Cardiac fibroblast (primary cell): ENCODE data around the gene SLIT3.

ENCODE experiments used
- DNase-seq, 2 donors: peaks; one replicate each; pipeline versions ENCODE4 v3.0.0 to v3.0.0-alpha.2; 2010; ENCODE audit warnings: low read depth in 2 of 2
- H3K4me3 ChIP-seq, 2 donors: replicated peaks in 1 of 2; 1 replicate in 1 of 2; 2 replicates in 1 of 2; pipeline ENCODE4 v1.5.1; 2011; ENCODE audit warnings: low read depth in 2 of 2, low read length in 2 of 2, mild to moderate bottlenecking in 2 of 2, moderate library complexity in 1 of 2
- TF ChIP-seq, protein P1 (sequence below): IDR thresholded peaks from one replicate; pipeline ENCODE4 v1.5.1; 2011; ENCODE audit warnings: low read depth, mild to moderate bottlenecking, low read length, inconsistent platforms

The SLIT3 gene

GRCh38 chr5:168818558-168818957, 482.4 kb downstream of the SLIT3 start:
- TF ChIP-seq, protein P1, sequence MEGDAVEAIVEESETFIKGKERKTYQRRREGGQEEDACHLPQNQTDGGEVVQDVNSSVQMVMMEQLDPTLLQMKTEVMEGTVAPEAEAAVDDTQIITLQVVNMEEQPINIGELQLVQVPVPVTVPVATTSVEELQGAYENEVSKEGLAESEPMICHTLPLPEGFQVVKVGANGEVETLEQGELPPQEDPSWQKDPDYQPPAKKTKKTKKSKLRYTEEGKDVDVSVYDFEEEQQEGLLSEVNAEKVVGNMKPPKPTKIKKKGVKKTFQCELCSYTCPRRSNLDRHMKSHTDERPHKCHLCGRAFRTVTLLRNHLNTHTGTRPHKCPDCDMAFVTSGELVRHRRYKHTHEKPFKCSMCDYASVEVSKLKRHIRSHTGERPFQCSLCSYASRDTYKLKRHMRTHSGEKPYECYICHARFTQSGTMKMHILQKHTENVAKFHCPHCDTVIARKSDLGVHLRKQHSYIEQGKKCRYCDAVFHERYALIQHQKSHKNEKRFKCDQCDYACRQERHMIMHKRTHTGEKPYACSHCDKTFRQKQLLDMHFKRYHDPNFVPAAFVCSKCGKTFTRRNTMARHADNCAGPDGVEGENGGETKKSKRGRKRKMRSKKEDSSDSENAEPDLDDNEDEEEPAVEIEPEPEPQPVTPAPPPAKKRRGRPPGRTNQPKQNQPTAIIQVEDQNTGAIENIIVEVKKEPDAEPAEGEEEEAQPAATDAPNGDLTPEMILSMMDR = no peak
- no peak overlapping the region for H3K4me3 ChIP-seq
- DNase-seq = no peak

GRCh38 chr5:168817591-168817990, 483.3 kb downstream of the SLIT3 start:
- DNase-seq = no peak
- TF ChIP-seq, protein P1 = no peak
- no peak overlapping the region for H3K4me3 ChIP-seq

DNA sequence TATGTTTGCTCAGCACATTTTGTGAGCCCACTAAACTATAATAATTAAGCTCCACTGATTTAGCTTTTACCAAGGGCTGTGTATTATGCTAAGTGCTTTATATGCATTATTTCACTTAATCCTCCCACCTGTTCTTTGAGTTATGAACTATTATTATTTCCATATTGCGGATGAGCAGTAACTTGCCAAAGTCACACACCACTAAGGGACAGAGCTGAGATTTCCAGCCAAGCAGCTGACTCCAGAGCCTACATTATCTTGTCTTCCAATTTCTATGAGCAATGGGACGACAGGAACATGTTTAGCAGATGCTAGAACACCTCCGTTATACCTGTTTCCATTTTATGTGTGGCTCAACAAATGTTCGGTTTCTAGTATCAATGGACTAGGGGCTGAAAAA, 484.3 kb downstream of the SLIT3 start:
- TF ChIP-seq, protein P1 = no peak
- no peak for DNase-seq
- no peak overlapping the region for H3K4me3 ChIP-seq

DNA sequence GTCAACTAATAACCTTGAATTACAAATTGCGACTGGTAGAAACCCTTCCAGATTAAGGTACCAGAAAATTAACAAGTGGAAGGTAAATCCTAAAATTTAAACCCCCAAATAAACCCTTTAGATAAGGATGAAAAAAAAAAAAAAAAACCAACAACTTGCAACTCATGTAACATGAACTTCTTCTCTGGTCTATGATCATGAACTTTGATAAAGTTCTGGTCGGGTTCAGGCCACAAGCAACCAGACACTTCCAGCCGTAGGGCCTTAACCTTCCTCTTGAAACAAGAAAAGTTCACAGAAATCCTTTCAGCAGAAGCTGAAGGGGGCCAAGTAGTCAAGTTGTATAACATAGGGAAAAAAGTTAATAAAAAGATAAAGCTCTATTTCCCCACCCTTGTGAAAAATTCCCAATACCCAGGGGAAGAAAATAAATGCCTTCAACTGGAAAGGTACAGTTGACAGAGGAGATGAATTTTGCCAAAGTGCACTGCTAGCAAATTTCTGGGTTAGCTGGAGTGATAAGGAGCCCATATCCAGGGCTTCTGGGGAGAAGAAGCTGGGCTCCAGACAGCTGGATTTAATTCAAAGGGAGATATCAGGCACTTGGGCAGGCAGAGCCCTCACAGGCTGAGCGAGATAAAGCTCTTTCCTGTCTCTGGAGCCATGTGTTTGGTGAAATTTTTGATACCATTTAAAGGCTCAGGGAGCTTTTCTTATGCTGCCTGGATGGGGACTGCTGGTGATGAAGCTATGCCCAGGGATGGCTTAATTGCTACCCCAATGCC, 487.6 kb downstream of the SLIT3 start:
- peak in 1 of 2 donors; percentile 14 for DNase-seq
- no peak overlapping the region for H3K4me3 ChIP-seq
- TF ChIP-seq, protein P1 = no peak

- DNase-seq = no peak
- no peak overlapping the region for H3K4me3 ChIP-seq
- TF ChIP-seq, protein P1 = no peak
Measured at GRCh38 chr5:168810641-168811040, 490.3 kb downstream of the SLIT3 start.

DNA sequence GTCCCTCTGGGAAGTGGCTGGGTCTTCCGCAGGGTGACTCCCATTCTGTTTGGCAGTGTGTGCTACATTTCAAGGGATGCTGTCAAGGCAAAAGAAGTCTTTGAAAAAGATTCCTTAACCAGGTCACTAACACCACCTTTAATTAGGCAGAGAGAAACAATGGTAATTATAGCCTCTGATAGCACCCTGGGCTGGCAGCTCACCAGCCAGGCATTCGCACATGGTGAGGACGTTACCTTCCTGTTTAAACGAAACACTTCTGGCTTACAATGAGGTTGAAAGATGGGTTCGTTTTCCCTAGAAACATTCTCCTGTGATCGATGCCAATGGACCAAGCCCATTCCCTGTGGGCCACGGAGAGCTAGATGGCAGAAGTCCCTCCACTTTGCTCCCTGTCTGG, 491.7 kb downstream of the SLIT3 start:
- DNase-seq = no peak
- no peak overlapping the region for H3K4me3 ChIP-seq
- TF ChIP-seq, protein P1 = no peak

- no peak overlapping the region for H3K4me3 ChIP-seq
- DNase-seq = no peak
- TF ChIP-seq, protein P1 = no peak
Measured at GRCh38 chr5:168808051-168808616, 492.8 kb downstream of the SLIT3 start.
